Mononuclear cell (primary cell): Measurements from ENCODE around the gene RBM22. TPM values are rescaled to one million over a fixed set of nuclear protein-coding genes. Genes with fewer than 3 reads are reported as not detected.

Experiments used
- H3K27me3 ChIP-seq: 2 replicates; pipeline ENCODE4 v1.6.0; 2011; ENCODE audit warnings: low read length, control low read depth; ENCODE audit not compliant: insufficient read depth
- H3K4me1 ChIP-seq: 2 replicates; pipeline ENCODE4 v1.5.1; 2011; ENCODE audit warnings: mild to moderate bottlenecking, low read length, control low read depth; ENCODE audit not compliant: insufficient read depth
- H3K4me3 ChIP-seq: 2 replicates; pipeline ENCODE4 v1.5.1; 2011; ENCODE audit warnings: mild to moderate bottlenecking, low read length, moderate library complexity
- H3K9me3 ChIP-seq: 2 replicates; pipeline ENCODE4 v1.5.1; 2011; ENCODE audit warnings: low read depth, mild to moderate bottlenecking, control low read depth, low read length
- total RNA-seq: library from RNA; depleted of rRNA; stranded (reverse); fragments of >200 nt; gene quantifications from one replicate; pipeline ENCODE4 v1.2.3, GENCODE V29; 2012

The RBM22 gene
- total RNA-seq, 1 donor = 60.0 TPM

DNA sequence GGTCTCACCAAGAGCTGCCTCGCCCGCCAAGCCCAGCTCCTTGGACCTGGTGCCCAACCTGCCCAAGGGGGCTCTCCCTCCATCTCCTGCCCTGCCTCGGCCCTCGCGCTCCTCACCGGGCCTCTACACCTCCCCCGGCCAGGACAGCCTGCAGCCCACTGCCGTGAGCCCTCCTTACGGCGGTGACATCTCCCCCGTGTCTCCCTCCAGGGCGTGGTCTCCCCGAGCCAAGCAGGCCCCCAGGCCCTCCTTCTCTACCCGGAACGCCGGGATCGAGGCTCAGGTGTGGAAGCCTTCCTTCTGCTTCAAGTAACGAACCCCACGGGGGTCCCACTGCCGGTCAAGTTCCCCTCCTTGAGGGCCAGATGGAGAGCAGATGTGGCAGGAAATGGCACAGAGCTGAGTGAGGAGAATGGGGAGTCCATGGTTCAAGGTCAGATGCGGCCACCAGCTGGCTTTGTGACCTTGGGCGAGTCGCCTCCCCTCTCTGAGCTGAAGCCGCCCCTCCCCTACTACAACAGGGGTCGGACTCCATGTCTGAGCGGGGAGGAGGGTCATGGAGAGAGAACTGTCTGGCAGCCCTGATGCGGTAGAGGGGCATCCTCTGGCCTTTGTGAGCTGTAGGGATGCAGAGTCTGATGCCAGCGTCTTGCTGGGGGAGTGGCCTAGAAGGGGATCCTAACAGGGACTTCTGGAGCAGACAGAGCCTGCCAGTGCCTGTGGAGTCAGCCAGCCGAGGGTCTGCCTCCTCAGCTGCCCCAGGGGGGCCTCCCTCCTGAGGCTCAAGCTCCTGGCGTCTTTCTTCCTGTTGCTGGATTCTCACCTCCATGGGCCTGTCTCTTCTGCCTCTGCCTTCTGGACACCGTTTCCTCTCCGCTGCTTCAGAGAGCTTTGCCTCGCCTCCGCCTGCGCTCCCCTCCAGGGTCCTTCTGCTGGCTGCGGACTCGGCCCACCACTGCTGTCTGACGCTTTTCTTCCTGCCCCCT, 50.5 kb downstream of the RBM22 start:
- Histone ChIP-seq H3K9me3 (no peaks in the 10 kb centered on the region), H3K4me1 (no peaks in the 10 kb centered on the region), H3K4me3 (no peak overlapping the region), H3K27me3 (no peaks in the 10 kb centered on the region)

DNA sequence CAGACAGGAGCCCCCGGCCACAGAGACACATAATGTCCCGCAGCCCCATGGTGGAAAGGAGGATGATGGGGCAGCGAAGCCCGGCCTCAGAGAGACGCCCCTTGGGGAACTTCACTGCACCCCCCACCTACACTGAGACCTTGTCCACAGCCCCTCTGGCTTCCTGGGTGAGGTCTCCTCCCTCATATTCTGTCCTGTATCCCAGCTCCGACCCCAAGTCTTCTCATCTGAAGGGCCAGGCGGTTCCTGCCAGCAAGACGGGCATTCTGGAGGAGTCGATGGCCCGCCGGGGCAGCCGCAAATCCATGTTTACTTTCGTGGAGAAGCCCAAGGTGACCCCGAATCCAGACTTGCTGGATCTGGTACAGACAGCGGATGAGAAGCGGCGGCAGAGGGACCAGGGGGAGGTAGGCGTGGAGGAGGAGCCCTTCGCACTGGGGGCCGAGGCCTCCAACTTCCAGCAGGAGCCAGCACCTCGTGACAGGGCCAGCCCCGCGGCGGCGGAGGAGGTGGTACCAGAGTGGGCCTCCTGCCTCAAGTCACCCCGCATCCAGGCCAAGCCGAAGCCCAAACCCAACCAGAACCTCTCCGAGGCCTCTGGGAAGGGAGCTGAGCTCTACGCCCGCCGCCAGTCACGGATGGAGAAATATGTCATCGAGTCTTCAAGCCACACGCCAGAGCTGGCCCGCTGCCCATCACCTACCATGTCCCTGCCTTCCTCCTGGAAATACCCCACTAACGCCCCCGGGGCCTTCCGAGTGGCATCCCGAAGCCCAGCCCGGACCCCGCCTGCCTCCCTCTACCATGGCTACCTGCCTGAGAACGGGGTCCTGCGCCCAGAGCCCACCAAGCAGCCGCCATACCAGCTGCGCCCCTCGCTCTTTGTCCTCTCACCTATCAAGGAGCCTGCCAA, 51.5 kb downstream of the RBM22 start:
- Histone ChIP-seq H3K9me3 (no peaks in the 10 kb centered on the region), H3K4me1 (no peaks in the 10 kb centered on the region), H3K4me3 (no peak overlapping the region), H3K27me3 (no peaks in the 10 kb centered on the region)

DNA sequence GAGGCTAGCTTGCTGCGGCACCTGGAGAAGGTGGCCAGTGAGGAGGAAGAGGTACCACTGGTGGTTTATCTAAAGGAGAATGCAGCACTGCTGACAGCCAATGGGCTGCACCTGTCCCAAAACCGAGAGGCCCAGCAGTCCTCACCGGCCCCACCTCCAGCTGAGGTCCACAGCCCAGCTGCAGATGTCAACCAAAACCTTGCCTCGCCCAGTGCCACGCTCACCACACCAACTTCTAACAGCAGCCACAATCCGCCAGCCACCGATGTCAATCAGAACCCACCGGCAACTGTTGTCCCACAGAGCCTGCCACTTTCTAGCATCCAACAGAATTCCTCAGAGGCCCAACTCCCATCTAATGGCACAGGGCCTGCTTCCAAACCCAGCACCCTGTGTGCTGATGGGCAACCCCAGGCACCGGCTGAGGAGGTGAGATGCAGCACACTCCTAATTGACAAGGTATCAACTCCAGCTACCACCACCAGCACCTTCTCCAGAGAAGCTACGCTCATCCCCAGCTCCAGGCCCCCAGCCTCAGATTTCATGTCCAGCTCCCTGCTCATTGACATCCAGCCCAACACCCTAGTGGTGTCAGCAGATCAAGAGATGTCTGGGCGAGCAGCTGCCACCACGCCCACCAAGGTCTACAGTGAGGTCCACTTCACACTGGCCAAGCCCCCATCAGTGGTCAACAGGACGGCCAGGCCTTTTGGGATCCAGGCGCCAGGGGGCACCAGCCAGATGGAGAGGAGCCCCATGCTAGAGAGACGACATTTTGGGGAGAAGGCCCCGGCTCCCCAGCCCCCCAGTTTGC, 52.4 kb downstream of the RBM22 start:
- Histone ChIP-seq H3K9me3 (no peaks in the 10 kb centered on the region), H3K4me1 (no peaks in the 10 kb centered on the region), H3K27me3 (no peaks in the 10 kb centered on the region), H3K4me3 (no peak overlapping the region)

DNA sequence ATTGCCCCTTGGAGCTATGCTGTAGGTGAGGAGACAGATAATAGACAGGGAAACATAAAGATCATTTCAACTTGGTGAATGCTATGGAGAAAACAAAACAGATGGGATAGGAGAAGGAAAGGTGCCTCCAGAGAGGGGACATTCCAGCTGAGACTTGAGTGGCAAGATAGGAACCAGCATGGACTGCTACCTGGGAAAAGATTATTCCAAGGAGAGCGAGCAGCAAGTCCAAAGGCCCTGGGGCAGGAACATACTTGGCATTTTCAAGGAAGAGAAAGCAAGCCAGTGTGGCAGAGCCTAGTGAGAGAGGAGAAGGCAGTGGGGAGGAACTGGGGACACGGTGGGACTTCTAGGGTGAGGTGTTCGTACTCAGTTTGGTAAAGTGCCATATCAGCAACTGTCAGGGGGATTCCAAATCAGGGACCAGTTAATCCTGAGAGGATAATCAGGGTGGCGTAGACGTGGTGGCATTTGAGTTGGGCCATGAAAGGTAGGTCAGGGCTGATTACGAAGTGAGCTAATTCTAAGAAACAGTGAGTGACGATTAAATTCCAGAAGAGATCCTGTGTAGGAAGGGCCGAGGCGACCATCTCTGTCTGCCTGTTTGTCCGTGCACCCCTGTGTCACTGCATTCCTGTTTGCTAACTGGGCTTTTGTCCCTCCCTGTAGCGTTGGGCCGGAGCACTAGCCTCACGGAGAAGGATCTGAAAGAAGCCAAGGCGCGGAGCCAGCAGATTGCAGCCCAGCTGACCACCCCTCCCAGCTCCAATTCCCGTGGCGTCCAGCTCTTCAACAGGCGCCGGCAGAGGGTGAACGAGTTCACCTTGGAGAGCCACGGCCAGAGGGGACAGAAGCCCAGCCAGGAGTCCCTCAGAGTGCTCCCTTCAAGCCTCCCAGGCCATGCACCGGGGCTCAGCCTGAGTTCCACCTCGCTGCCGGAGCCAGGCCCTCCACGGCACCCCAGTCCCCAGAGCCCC, 53.3 kb downstream of the RBM22 start:
- H3K4me3 ChIP-seq = no peak overlapping the region
- H3K9me3 ChIP-seq = no peaks in the 10 kb centered on the region
- no peaks in the 10 kb centered on the region for H3K4me1 ChIP-seq
- H3K27me3 ChIP-seq = no peaks in the 10 kb centered on the region

DNA sequence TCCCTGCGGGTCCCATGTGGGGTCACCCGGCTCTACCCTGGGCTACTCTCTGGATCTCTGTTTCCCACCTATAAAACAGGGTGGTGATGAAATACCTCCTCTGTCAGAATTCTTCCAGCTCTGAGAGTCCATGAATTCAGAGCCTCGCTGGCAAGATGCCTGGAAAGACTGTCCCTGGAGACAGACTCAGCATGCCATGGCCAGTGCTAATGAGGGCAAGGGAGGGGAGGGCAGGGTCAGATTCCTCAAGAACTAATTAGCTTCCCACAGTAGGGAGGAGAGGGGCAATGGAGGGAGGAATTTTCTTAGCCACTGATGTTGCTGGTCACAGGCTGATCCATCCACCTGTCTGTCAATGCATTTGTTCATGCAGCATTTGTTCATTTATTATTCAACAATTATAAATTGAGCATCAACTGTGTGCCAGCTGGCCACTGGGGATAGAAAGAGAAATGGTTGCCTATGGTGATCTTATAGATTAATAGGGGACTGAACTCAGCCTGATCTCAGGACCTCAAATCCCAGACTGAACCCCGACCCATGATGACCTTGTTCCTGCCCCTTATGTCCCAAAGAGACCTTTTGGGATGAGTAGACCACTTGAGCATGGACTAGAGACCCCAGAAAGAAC, 55.7 kb downstream of the RBM22 start:
- H3K27me3 ChIP-seq = no peaks in the 10 kb centered on the region

DNA sequence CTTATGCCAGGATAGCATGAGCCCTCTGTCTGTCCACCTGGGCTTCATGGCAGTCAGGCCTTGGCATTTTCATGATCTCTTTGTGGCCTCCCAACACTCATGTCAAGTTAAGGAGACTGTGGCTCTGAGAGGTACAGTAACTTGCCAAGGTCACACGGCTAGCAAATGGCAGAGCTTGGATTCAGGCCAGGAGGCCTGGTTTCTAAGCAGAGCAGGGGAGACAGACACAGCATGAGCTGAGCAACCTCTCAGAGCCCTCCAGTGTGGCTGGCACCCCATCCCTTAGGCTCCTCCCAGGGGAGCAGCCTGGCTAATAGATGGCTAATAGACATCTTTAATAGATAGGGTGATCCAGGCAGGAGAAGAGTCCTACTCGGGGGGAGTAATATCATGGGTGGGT, 56.3 kb downstream of the RBM22 start:
- no peaks in the 10 kb centered on the region for H3K27me3 ChIP-seq
- peaks cover 6% of the 10 kb centered on the region for H3K4me1 ChIP-seq
- no peaks in the 10 kb centered on the region for H3K9me3 ChIP-seq
- H3K4me3 ChIP-seq = no peak overlapping the region

More for the DNA sequence above, 55.7 kb downstream of the RBM22 start:
- Histone ChIP-seq H3K4me1 (peaks cover 6% of the 10 kb centered on the region), H3K4me3 (no peak overlapping the region), H3K9me3 (no peaks in the 10 kb centered on the region)

DNA sequence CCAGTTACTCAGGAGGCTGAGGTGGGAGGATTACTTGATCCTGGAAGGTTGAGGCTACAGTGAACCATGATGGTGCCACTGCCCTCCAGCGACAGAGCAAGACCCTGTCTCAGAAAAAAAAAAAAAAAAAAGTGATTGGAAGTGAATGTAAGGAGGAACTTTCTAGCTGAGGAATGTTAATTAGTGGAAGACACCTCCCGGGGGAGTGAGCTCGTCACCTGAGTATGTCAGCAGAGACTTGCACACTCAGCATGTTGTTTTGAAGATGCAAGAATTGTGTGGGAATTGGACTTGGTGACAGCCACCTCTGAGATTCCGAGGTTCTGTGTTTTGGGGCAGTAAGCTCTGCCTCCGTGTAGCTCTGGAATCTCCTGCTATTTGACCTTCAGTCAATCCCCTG, 56.8 kb downstream of the RBM22 start:
- no peak overlapping the region for H3K4me3 ChIP-seq
- no peaks in the 10 kb centered on the region for H3K9me3 ChIP-seq
- H3K4me1 ChIP-seq = peaks cover 6% of the 10 kb centered on the region
- H3K27me3 ChIP-seq = no peaks in the 10 kb centered on the region

DNA sequence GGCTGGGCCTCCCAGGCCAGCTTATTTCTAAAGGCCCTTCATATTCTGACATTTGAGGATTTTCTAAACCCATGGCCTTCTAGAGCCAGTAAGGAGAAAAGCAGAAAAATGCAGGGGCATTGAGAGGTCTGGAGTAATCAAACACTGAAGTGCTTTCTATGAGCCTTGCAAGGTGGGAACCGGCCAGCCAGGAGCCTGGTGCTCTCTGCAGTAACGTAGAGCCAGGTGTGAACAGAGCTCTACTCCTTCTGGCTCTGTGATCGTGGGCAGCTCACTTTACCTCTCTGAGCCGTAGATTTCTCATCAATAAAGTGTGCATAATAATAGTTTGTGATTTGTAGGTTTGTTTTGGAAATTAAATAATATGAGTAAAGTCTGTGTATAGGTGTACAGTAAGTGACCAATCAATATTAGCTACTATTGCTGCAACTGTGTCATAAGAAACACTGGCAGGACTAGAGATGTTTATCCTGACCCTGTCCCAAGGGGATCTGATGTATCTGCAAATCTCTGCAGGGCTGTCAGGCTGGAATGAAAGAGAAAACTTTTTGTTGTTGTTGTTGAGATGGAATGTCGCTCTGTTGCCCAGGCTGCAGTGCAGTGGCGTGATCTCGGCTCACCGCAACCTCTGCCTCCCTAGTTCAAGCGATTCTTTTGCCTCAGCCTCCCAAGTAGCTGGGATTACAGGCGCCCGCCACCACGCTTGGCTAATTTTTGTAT, 57.7 kb downstream of the RBM22 start:
- Histone ChIP-seq H3K4me1 (peaks cover 6% of the 10 kb centered on the region), H3K4me3 (no peak overlapping the region), H3K9me3 (no peaks in the 10 kb centered on the region), H3K27me3 (no peaks in the 10 kb centered on the region)

DNA sequence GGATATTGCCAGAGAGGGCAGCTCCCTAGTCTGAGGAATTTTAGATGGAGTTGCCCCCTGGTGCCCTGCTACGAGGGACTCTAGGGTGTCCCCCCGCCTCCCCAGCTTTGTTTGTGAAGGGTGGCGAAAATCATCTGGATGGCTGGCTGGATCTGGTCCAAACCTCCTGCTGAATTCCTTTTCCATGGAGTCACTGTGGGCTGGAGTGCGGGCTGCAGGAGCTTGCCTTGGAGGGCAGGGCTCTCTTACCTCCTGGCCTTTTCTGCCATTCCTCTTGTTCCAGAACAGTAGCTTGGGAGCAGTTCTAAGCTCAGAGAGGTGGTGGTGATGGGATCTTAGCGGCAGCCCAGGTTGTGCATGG, 58.3 kb downstream of the RBM22 start:
- Histone ChIP-seq H3K27me3 (no peaks in the 10 kb centered on the region), H3K4me3 (no peak overlapping the region), H3K4me1 (peaks cover 6% of the 10 kb centered on the region), H3K9me3 (no peaks in the 10 kb centered on the region)

DNA sequence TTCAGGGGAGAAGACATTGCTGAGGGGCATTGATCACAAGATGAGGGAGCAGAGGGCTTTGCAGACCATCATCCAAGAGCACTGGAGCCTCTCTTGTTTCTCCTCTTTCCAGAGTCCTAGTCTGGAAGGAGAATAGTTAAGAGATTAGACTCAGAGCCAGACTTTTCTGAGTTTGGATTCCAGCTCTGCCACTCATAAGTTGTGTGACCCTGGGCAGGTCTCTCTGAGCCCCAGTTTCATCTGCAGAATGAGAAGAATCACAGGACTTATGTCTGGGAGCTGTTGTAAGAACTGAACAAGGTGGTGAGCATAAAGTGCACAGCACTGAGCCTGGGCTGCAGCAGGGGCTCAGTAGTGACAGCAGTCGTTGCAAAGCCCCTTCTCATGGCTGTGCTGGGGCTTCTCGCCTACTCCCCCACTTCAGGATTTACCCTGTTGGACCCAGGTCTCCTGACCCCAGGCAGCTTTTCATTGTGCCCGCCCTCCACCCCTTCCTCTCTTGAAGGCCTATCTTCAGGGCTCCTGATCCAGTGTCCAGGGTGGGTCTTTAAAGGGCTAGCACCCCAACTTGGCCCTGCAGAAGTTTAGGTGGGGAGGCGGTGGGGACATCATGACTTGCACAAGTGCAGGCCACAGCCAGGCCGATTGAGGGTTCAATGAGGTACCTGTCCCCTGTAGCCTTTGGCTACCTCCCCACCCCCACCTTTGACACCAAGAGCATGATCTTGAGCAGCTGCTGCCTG, 58.9 kb downstream of the RBM22 start:
- Histone ChIP-seq H3K4me3 (no peak overlapping the region), H3K27me3 (no peaks in the 10 kb centered on the region), H3K9me3 (no peaks in the 10 kb centered on the region), H3K4me1 (peaks cover 6% of the 10 kb centered on the region)

DNA sequence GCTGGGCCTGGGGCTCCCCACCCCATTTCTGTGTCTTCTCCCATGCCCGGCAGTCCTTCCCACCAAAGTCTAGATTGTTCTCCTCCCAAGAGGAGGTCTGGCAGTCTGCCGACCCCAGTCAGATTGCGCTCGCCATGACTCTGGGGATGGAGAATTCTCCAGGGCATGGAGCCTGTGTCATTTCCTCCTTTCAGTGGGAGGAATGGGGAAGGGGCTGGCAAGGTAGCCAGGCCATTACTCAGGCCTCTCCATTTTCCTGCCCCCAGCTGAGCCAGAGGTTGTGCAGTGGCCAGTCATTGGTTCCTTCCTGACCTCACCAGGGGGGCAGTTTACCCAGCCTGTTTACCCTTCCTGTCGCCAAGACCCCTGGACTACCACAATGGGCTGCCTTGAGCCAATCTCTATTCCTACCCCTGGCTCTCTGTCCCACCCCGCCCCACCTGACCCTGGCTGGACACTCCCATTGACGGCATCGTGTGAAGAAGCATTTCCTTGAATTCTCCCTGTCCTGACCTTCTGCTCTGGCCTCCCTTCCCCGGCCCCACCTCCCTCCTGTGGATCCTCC, 59.8 kb downstream of the RBM22 start:
- peaks cover 6% of the 10 kb centered on the region for H3K4me1 ChIP-seq
- H3K9me3 ChIP-seq = no peaks in the 10 kb centered on the region
- H3K27me3 ChIP-seq = no peaks in the 10 kb centered on the region
- no peak overlapping the region for H3K4me3 ChIP-seq
